Neuron (in vitro differentiated cells): ENCODE results near the gene STK32B.

Experiments used
- H2AFZ ChIP-seq: one replicate; pipeline ENCODE4 v1.6.1; 2013; ENCODE audit warnings: low read depth, mild to moderate bottlenecking, inconsistent platforms, low read length, moderate library complexity
- H3K27me3 ChIP-seq: one replicate; pipeline ENCODE4 v1.6.1; 2013; ENCODE audit warnings: low read length; ENCODE audit not compliant: insufficient read depth
- H3K36me3 ChIP-seq: one replicate; pipeline ENCODE4 v1.6.1; 2013; ENCODE audit warnings: low read length; ENCODE audit not compliant: insufficient read depth
- H3K4me1 ChIP-seq: one replicate; pipeline ENCODE4 v1.6.1; 2013; ENCODE audit warnings: low read length; ENCODE audit not compliant: insufficient read depth
- H3K4me3 ChIP-seq: 2 replicates; pipeline ENCODE4 v1.5.1; 2013; ENCODE audit warnings: mild to moderate bottlenecking, low read length, moderate library complexity
- H3K9me3 ChIP-seq: one replicate; pipeline ENCODE4 v1.6.1; 2013; ENCODE audit warnings: low read length

The STK32B gene

DNA sequence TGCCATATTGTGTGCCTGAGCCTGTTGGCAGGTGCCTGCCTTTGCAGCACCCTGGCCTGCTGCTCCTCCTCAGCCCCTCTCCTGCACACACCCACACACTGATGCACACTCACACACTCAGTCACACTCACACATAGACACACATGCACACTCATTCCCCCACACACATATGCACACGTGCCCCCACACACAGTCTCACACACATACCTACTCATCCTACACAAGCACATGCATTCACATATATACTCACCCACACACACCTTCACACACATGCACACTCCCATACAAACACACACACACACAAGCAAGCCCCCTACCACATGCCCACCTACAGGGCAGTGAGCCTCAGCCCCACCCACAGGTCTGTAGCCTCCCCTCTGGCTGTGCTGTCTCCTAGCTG is 412.1 kb downstream of the STK32B start:
- Histone ChIP-seq H3K27me3 (no peaks in the 10 kb centered on the region), H3K9me3 (no peaks in the 10 kb centered on the region)

DNA sequence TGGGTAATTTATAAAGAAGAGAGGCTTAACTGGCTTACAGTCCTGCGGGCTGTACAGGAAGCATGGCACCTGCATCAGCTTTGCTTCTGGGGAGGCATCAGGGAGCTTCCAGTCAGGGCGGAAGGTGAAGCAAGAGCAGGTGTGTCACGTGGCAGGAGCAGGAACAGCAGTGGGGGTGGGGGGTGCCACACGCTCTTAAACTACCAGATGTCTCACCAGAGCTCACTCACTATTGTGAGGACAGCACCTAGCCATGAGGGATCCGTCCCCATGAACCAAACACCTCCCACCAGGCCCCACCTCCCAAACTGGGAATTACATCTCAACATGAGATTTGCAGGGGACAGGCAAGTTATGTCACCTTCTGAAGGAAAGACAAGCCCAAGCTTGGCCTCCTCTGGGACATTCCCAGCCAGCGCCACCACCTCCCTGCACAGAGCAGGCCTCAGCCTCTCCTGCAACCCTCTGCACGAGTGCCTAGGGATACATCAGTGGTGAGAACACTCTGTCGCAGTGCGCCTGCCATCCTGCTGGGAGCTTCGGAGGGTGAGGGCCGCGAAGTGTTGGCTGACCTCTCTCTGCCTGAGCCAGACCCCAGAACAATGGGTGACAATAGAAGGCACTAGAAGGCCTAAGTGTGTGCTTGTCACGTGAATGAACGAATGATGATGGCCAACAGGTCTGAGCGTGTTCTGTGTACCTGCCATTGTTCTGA is 412.8 kb downstream of the STK32B start:
- no peaks in the 10 kb centered on the region for H3K36me3 ChIP-seq
- H3K27me3 ChIP-seq: no peaks in the 10 kb centered on the region
- H2AFZ ChIP-seq: no peak overlapping the region
- H3K9me3 ChIP-seq: no peaks in the 10 kb centered on the region
- H3K4me3 ChIP-seq: no peak overlapping the region
- no peaks in the 10 kb centered on the region for H3K4me1 ChIP-seq

More for the DNA sequence above, 412.1 kb downstream of the STK32B start:
- no peaks in the 10 kb centered on the region for H3K36me3 ChIP-seq
- H2AFZ ChIP-seq: no peak overlapping the region
- H3K4me1 ChIP-seq: no peaks in the 10 kb centered on the region
- H3K4me3 ChIP-seq: no peak overlapping the region

DNA sequence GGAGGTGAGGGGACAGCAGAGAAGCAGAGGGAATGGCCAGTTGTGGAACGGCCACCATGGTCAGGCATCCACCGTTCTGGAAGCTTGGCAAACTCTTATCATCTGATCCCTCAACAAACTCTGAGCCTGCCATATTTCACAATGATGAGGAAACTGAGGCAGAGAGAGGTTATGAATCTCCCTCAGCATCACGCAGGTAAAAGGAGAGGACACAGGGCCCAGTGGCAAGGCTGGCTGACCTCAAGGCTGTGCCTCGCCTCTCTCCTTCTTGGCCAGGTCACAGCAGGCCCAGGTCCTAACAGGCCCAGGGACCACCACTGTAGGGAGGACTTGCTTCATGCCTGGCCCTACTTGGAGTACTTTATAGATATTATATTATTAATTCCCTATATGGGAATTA is 414.2 kb downstream of the STK32B start:
- Histone ChIP-seq H3K4me3 (no peak overlapping the region), H2AFZ (no peak overlapping the region), H3K27me3 (no peaks in the 10 kb centered on the region), H3K36me3 (no peaks in the 10 kb centered on the region), H3K9me3 (no peaks in the 10 kb centered on the region), H3K4me1 (no peaks in the 10 kb centered on the region)

DNA sequence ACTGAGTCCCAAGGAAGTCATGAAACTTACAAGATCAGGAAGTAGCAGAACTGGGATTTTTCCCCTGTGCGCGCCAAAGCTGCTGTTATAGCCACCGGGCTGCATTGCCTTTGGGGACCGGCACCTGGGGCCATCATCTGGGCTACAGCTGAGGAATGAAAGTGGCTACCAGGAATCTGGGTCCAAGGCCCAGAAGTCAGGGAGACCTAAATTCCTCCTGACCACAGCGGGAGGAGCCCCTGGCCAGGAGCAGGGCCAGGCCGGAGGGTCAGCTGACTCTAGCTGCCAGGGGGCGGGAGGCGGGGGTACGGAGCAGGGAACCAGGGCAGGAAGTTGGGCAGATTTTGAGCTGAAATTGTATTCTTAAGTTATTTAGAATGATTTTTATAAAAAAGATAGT is 414.7 kb downstream of the STK32B start:
- no peak overlapping the region for H2AFZ ChIP-seq
- H3K4me3 ChIP-seq: no peak overlapping the region
- H3K4me1 ChIP-seq: no peaks in the 10 kb centered on the region
- no peaks in the 10 kb centered on the region for H3K9me3 ChIP-seq
- H3K36me3 ChIP-seq: no peaks in the 10 kb centered on the region
- H3K27me3 ChIP-seq: no peaks in the 10 kb centered on the region

- Histone ChIP-seq H3K4me3 (no peak overlapping the region), H3K36me3 (no peaks in the 10 kb centered on the region), H3K27me3 (no peaks in the 10 kb centered on the region), H3K9me3 (no peaks in the 10 kb centered on the region), H3K4me1 (no peaks in the 10 kb centered on the region), H2AFZ (no peak overlapping the region)
These were observed 415.8 kb downstream of the STK32B start for GRCh38 chr4:5467111-5467510.

GRCh38 chr4:5469151-5469775 is 418.0 kb downstream of the STK32B start:
- Histone ChIP-seq H2AFZ (no peak overlapping the region), H3K36me3 (no peaks in the 10 kb centered on the region), H3K27me3 (no peaks in the 10 kb centered on the region), H3K4me1 (no peaks in the 10 kb centered on the region), H3K4me3 (no peak overlapping the region), H3K9me3 (no peaks in the 10 kb centered on the region)

DNA sequence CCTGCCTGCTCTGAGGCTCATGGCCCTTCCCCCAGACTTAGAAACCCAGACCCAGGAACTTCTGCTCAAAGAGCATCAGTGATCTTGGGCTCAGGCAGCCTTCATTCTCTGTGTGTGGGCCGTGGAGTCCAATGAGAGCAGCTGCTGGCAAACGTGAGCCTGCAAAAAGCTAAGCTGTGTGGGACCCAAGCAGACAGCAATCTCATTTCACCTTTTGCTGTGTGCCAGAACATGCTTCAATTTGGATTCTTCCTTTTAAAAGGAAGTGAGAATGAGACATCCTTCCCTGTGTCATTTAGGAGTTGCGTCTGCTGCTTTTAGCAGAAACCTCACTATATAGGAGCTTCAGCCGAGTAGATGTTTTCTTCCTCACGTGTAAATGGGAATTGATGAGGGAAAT is 418.6 kb downstream of the STK32B start:
- H3K4me1 ChIP-seq: no peaks in the 10 kb centered on the region
- no peaks in the 10 kb centered on the region for H3K27me3 ChIP-seq
- no peaks in the 10 kb centered on the region for H3K9me3 ChIP-seq
- H2AFZ ChIP-seq: no peak overlapping the region
- H3K4me3 ChIP-seq: no peak overlapping the region
- no peaks in the 10 kb centered on the region for H3K36me3 ChIP-seq

- no peaks in the 10 kb centered on the region for H3K9me3 ChIP-seq
- H3K27me3 ChIP-seq: no peaks in the 10 kb centered on the region
- no peaks in the 10 kb centered on the region for H3K36me3 ChIP-seq
- H2AFZ ChIP-seq: no peak overlapping the region
- H3K4me3 ChIP-seq: no peak overlapping the region
- no peaks in the 10 kb centered on the region for H3K4me1 ChIP-seq
These were observed 419.3 kb downstream of the STK32B start for GRCh38 chr4:5470318-5471198.

DNA sequence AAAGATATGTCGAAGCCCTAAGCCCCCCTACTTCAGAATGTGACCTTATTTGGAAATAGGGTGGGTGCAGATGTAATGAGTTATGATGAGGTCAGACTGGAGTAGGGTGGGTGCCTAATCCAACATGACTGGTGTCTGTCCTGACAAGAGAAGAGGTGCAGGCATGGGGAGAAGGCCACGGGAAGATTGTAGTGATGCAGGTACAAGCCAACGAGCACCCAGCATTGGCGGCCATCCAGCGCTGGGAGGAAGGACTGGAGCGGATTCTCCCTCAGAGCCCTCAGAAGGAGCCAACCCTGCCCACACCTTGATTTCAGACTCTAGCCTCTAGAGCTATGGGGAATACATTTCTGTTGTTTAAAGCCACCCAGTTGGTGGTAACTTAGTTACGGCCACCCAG is 419.9 kb downstream of the STK32B start:
- Histone ChIP-seq H3K9me3 (no peaks in the 10 kb centered on the region), H3K27me3 (no peaks in the 10 kb centered on the region), H3K4me3 (no peak overlapping the region), H2AFZ (no peak overlapping the region), H3K36me3 (no peaks in the 10 kb centered on the region), H3K4me1 (no peaks in the 10 kb centered on the region)

DNA sequence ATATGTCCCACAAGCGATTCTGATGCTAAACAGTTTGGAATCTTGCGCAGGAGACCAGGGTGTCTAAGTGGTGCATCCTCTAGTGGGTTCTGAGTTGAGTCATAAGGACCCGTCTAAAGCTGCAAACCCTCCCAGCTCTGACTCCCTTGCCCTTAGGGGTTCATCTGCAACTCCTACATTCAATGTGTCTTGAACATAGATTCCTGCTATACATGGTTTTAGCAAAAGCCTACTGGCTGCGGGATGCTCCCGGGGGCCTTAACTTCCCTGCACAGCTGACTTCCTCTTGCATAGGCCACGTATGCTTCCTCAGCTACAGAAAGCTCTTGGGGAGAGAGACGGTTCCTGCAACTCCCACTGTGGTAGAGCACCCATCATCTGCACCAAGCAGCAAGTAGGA is 420.4 kb downstream of the STK32B start:
- H2AFZ ChIP-seq: no peak overlapping the region
- H3K4me1 ChIP-seq: no peaks in the 10 kb centered on the region

DNA sequence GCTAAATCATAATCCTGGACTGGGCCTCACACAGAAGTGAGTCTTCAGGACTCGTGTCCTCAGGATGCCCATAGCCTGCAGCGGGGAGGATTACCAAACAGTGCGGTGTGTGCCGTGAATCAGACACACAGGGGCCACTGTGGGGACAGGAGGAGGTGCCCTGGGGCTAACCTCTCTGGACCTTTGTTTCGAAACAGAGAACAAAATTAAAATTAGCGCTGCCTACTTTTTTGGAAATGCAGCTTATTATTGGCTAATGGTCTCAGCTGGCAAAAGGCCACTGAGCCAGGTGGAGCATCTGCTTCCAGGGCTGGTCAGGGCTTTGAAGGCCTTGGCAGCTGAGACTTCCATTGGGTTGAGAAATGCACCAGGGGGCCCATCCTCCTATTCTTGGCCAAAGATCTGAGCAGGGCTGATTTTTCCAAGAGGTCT is 420.9 kb downstream of the STK32B start:
- H3K9me3 ChIP-seq: no peaks in the 10 kb centered on the region
- H2AFZ ChIP-seq: no peak overlapping the region
- no peaks in the 10 kb centered on the region for H3K27me3 ChIP-seq
- no peaks in the 10 kb centered on the region for H3K36me3 ChIP-seq
- H3K4me1 ChIP-seq: no peaks in the 10 kb centered on the region
- no peak overlapping the region for H3K4me3 ChIP-seq

More for the DNA sequence above, 420.4 kb downstream of the STK32B start:
- H3K36me3 ChIP-seq: no peaks in the 10 kb centered on the region
- H3K9me3 ChIP-seq: no peaks in the 10 kb centered on the region
- H3K27me3 ChIP-seq: no peaks in the 10 kb centered on the region
- H3K4me3 ChIP-seq: no peak overlapping the region

- Histone ChIP-seq H2AFZ (no peak overlapping the region), H3K9me3 (no peaks in the 10 kb centered on the region), H3K4me3 (no peak overlapping the region), H3K36me3 (no peaks in the 10 kb centered on the region), H3K4me1 (no peaks in the 10 kb centered on the region), H3K27me3 (no peaks in the 10 kb centered on the region)
These were observed 421.8 kb downstream of the STK32B start for GRCh38 chr4:5473125-5473524.

DNA sequence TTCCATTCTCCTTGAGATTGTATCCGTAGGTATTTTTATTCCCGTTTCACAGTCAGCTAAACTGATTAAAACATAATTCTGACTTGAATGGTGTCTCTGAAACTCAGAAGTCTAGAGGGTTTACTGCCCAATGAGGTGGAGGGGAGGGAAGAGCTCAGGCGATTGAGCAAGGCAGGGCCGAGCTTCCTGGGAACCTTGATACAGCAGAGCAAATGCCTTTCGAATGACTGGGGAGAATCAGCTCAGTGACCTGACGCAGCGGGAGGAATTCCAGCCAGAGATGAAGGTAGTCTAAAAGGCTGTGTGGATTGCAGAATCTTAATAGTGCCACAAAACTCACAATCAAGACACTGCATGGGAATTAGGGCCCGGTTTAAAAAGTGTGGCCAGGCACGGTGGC is 423.5 kb downstream of the STK32B start:
- Histone ChIP-seq H3K4me3 (no peak overlapping the region), H3K4me1 (no peaks in the 10 kb centered on the region), H3K27me3 (no peaks in the 10 kb centered on the region), H2AFZ (no peak overlapping the region), H3K9me3 (no peaks in the 10 kb centered on the region), H3K36me3 (no peaks in the 10 kb centered on the region)
